ENCODE results near the gene RGS7. TPM values are rescaled to one million over a fixed set of nuclear protein-coding genes. Genes with fewer than 3 reads are reported as not detected.

The RGS7 gene
- total and polyA plus RNA-seq, 10 of the 15 experiments (the other 5 are each of a cell fraction or from before 2014, with no cell fraction given) = not detected

GRCh38 chr1:241063276-241063675 lies 293.7 kb downstream of the RGS7 start:
- H3K9me3 ChIP-seq (replicated peaks; ENCODE audit: control insufficient read depth, insufficient read depth, low read length) = no peaks in the 10 kb centered on the region
- no peaks in the 10 kb centered on the region for H3K79me2 ChIP-seq (ENCODE audit: control insufficient read depth, insufficient read depth, low read length)
- no peaks in the 10 kb centered on the region for H3K36me3 ChIP-seq (ENCODE audit: control insufficient read depth in 2 of 2, insufficient read depth in 2 of 2, low read length in 1 of 2)
- intact Hi-C loops (cut with micrococcal nuclease; ENCODE audit: unreplicated experiment) = no loop called here
- TF ChIP-seq HDAC2 (IDR thresholded peaks at IDR 0.05) = no peak
- TF ChIP-seq CHD4 (IDR thresholded peaks at IDR 0.05) = no peak
- TF ChIP-seq ZNF384 (IDR thresholded peaks at IDR 0.05; ENCODE audit: borderline replicate concordance, low read depth, low read length) = no peak
- TF ChIP-seq, protein P1, sequence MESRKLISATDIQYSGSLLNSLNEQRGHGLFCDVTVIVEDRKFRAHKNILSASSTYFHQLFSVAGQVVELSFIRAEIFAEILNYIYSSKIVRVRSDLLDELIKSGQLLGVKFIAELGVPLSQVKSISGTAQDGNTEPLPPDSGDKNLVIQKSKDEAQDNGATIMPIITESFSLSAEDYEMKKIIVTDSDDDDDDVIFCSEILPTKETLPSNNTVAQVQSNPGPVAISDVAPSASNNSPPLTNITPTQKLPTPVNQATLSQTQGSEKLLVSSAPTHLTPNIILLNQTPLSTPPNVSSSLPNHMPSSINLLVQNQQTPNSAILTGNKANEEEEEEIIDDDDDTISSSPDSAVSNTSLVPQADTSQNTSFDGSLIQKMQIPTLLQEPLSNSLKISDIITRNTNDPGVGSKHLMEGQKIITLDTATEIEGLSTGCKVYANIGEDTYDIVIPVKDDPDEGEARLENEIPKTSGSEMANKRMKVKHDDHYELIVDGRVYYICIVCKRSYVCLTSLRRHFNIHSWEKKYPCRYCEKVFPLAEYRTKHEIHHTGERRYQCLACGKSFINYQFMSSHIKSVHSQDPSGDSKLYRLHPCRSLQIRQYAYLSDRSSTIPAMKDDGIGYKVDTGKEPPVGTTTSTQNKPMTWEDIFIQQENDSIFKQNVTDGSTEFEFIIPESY (IDR thresholded peaks at IDR 0.05) = no peak
- no peak for TF ChIP-seq KAT2A (conservative IDR thresholded peaks at IDR 0.05; ENCODE audit: control insufficient read depth, low read depth, low read length)
- TF ChIP-seq RCOR1 (conservative IDR thresholded peaks at IDR 0.05; ENCODE audit: low read depth, low read length) = no peak
- TF ChIP-seq, protein P2, sequence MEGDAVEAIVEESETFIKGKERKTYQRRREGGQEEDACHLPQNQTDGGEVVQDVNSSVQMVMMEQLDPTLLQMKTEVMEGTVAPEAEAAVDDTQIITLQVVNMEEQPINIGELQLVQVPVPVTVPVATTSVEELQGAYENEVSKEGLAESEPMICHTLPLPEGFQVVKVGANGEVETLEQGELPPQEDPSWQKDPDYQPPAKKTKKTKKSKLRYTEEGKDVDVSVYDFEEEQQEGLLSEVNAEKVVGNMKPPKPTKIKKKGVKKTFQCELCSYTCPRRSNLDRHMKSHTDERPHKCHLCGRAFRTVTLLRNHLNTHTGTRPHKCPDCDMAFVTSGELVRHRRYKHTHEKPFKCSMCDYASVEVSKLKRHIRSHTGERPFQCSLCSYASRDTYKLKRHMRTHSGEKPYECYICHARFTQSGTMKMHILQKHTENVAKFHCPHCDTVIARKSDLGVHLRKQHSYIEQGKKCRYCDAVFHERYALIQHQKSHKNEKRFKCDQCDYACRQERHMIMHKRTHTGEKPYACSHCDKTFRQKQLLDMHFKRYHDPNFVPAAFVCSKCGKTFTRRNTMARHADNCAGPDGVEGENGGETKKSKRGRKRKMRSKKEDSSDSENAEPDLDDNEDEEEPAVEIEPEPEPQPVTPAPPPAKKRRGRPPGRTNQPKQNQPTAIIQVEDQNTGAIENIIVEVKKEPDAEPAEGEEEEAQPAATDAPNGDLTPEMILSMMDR (IDR thresholded peaks at IDR 0.05 in 2 of 3, conservative IDR thresholded peaks at IDR 0.05 in 1 of 3; ENCODE audit: control insufficient read depth in 2 of 3, extremely low read depth in 1 of 3, insufficient read depth in 1 of 3, low read depth in 3 of 3, low read length in 3 of 3) = no peak
- TF ChIP-seq SMARCA5 (IDR thresholded peaks at IDR 0.05) = no peak
- TF ChIP-seq, protein P3, sequence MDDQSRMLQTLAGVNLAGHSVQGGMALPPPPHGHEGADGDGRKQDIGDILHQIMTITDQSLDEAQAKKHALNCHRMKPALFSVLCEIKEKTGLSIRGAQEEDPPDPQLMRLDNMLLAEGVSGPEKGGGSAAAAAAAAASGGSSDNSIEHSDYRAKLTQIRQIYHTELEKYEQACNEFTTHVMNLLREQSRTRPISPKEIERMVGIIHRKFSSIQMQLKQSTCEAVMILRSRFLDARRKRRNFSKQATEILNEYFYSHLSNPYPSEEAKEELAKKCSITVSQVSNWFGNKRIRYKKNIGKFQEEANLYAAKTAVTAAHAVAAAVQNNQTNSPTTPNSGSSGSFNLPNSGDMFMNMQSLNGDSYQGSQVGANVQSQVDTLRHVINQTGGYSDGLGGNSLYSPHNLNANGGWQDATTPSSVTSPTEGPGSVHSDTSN (IDR thresholded peaks at IDR 0.05; ENCODE audit: insufficient replicate concordance, low read depth, low read length) = no peak
- no peak for TF ChIP-seq POU2F2 (IDR thresholded peaks at IDR 0.05; ENCODE audit: borderline replicate concordance, low read depth, low read length)
- no peak for TF ChIP-seq PAX5 (IDR thresholded peaks at IDR 0.05; ENCODE audit: borderline replicate concordance, low read depth, low read length)
- no peak for TF ChIP-seq NR2C2 (IDR thresholded peaks at IDR 0.05; ENCODE audit: borderline replicate concordance, control insufficient read depth, insufficient read length, low read depth)
- TF ChIP-seq, protein P4, sequence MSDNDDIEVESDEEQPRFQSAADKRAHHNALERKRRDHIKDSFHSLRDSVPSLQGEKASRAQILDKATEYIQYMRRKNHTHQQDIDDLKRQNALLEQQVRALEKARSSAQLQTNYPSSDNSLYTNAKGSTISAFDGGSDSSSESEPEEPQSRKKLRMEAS (IDR thresholded peaks at IDR 0.05; ENCODE audit: low read depth, low read length) = no peak
- no peak for TF ChIP-seq SRF (IDR thresholded peaks at IDR 0.05; ENCODE audit: low read depth in 2 of 2, low read length in 2 of 2)
- no peak for TF ChIP-seq MTA2 (IDR thresholded peaks at IDR 0.05; ENCODE audit: low read depth)
- TF ChIP-seq RELA (IDR thresholded peaks at IDR 0.05; ENCODE audit: borderline replicate concordance, partially characterized antibody) = no peak
- TF ChIP-seq SMC3 (IDR thresholded peaks at IDR 0.05; ENCODE audit: borderline replicate concordance, low read length) = no peak
- TF ChIP-seq ZNF274 (IDR thresholded peaks at IDR 0.05; ENCODE audit: insufficient read depth, insufficient read length) = no peak
- no peak for FAIRE-seq
- H2AFZ ChIP-seq (ENCODE audit: control insufficient read depth, low read depth, low read length) = no peak overlapping the region
- 11% methylated on average over 5 of the region's 5 CpGs for WGBS (ENCODE audit: insufficient coverage, insufficient replicate concordance, low lambda C conversion rate, missing lambda C conversion rate)
- no peaks in the 10 kb centered on the region for H3K27me3 ChIP-seq (replicated peaks in 1 of 2; ENCODE audit: control insufficient read depth in 2 of 2, insufficient read depth in 2 of 2, low read length in 1 of 2)
- no peaks in the 10 kb centered on the region for H4K20me1 ChIP-seq (ENCODE audit: control insufficient read depth, insufficient read depth)
- no peak for DNase-seq (ENCODE audit: low read depth, low spot score)
- in situ Hi-C loops (cut with MboI) = no loop called here
- H3K4me3 ChIP-seq = no peak overlapping the region
- ChIA-PET SMC1A (ENCODE audit: uncharacterized antibody, unreplicated experiment) (no interaction called here), CTCF (no interaction called here), POLR2A (no interaction called here), RAD21 (ENCODE audit: unreplicated experiment) (no interaction called here)
- no TSS peak for BruUV-seq (replicated peaks)
- H3K4me2 ChIP-seq (ENCODE audit: control insufficient read depth, insufficient read depth) = no peak overlapping the region
- no peak for ATAC-seq
- H3K27ac ChIP-seq (ENCODE audit: control insufficient read depth, insufficient read depth) = no peak overlapping the region
- no peak overlapping the region for H3K9ac ChIP-seq (ENCODE audit: control insufficient read depth, insufficient read depth, low read length)
- H3K4me1 ChIP-seq (ENCODE audit: control insufficient read depth, insufficient read depth, low read length) = no peaks in the 10 kb centered on the region

Data from GM12878 (cell line).